GM18909 (cell line): ENCODE data around the gene P4HB.
A peak's percentile ranks its signal among the peaks of the same experiment; 100 is the strongest.

Experiments
- ATAC-seq: cut with Tn5 transposase; IDR thresholded peaks from one replicate; pipeline ENCODE4 v1.9.1; 2021; ENCODE audit warnings: mild to moderate bottlenecking; ENCODE audit not compliant: unreplicated experiment, poor library complexity

P4HB gene

GRCh38 chr17:81859906-81860755 is at the start of gene P4HB:
Gene P4HB (minus strand): TSS chr17:81860535. CDS start chr17:81860471, 64 bp downstream.
- peak; percentile 0 for ATAC-seq

GRCh38 chr17:81909231-81909630 is 48.9 kb upstream of the P4HB start:
- ATAC-seq = no peak

- no peak for ATAC-seq
Measured at GRCh38 chr17:81908793-81909192, 48.5 kb upstream of the P4HB start.

DNA sequence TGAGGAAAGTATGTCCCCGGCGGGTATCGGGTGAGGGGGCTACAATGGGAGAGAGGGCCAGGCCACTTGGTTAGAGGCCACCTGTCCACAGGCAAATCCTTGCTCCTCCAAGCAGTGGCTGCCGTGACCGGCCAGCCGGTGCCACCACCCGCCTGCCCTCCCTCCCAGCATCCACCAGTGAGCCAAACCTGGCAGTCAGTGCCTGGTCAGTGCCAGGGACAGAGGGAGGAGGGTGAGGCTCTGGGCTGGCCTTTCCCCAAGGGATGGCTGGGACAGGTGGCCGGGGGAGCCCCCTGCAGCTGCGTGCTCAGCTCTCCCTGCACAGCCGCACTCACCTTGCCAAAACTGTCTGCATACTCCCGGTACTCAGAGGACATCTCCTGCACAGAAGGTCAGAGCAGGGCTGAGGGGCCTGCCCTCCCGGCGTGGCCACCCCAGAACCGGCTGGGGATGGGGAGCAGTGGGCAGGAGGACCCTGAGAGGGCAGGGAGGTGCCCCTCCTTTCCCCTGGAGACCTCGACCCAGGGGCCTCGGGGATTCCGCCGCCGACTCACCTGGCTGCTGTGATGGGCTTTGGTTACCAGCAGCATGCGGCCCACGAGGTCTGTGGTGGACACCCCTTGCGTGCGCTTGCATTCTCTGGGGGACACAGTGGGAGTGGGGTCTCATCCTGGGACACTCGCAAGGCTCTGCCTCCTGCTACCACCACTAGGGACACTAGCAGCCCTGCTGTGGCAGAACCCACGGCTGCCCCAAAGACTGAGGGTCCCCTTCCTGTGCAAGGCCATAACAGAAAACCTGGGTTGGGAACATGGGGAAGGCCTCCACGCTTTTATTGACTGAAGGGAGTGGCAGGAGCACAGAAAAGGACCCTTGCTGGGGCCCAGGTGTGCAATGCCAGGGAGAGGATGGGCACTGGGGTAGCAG is 47.1 kb upstream of the P4HB start:
- no peak for ATAC-seq

DNA sequence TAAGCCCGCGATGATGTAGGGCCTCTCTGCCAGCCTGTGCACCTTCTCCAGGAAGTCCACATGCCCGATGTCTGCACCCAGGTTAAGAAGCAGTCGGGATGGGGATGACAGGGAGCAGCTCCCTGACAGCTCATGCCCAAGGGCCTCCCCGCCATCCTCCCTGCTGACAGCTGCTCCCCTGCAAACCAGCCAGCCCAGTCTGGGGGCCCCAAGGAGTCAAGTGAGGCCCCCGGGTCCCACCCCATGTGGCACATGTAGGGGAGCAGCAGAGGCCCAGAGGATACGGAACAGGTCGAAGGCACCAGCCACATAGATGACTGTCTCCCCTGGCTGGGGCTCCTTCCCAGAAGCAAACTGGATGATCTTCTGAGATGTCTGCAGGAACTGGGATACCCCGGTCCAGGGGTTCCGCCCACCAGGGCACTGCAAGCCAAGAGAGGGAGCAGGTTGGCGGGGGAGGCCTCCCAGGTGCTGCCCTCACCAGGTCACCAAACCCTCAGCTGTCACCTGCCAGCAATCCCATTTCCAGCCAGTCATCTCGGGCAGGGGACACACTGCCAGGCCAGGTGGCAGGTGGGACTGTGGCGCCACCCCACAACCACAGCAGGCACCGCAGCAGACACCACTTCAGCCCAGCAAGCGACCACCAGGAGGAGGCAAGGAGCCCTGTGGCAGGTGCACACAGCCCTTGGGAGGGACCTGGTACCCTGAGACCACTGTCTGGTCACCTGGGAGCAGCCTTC is 46.3 kb upstream of the P4HB start:
- no peak for ATAC-seq

DNA sequence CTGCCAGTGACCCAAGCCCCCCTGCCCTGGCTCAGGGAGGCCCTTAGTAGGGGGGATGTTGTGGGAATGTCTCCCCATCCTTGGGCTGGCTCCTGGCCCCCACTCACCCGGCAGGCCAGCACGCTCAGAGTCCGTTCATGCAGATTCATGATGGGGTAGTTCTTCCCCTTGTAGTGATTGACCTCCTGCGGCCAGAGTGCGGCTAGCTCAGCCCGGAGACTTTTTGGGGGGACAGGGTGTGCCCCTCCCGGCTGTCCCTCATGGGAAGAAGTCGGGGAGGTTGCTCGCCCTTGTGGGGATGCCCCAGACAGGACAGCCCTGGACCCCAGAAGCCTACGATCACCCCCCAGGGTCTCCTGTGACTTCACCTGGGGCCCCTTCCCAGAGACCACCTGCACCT is 45.7 kb upstream of the P4HB start:
- ATAC-seq = no peak

- ATAC-seq = no peak
Measured at GRCh38 chr17:81905424-81905875, 45.1 kb upstream of the P4HB start.

DNA sequence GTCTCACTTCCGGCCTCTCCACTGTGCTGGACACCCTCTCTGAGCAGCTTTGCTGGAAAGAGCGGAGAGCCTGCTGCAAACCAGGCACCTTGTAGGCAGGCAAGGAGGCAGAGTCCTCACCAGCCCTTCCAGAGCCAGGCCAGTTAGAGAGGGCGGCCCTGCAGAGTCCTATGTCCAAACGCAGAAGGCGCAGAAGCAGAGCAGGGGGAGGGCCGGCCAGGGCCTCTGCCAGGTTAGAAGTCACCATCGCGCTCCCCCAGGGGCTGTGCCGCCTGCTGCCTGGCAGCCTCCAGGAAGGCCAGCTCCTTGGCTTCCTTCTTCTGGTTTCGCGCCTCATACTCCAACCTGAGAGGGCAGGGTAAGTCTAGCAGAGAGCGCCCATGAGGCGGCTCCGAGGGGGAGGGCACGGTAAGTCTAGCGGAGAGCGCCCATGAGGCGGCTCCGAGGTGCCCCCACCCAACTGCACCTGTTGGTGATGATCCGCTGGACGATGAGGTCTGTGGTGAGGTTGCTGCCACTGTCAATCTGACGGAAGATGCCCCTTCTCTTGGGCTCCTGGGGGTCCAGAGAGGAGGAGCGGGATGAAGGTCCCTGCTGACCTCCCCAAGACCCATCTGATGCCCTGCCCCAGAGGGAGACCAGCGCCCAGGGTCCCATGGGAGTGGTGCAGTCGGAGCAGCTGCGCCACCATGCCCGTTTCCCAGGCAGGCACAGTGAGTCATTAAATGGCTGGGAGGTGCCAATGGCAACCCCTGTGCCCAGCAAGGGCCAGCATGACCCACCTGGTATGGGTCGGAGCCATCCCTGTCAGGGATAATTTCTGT is 44.5 kb upstream of the P4HB start:
- no peak for ATAC-seq

DNA sequence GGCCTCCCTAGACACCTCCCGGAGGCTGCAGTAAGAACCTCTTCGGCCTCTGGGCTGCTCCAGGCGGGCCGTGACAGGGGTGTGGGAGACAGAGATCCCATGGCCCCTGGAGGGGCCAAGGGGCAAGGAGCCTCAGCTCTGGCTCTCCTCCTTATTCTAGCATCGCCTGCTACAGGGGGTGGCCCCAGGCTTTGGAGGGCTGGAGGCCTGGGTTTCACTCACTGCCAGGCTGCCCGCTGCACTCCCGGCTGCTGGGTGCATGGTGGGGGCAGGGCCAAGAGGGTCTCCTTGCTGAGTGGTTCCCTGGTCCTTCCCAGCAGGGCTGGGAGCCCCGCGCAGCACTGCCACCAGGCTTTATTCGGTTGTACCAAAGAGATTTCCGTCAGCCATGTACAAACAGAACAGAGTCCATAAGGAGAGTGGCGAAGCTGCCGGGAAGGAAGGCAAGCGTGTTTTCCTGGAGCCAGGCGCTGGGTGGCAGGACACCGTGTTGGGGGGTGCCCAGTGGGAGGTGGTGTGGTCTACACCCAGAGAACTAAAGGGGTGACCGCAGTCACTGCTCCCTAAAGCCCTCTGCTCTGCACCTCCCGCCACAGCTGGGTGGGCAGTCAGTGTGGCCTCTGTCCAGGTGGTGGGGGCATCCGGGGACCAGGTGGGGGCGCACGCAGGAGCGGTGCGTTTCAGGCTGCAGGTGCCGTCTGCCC is 43.7 kb upstream of the P4HB start:
- no peak for ATAC-seq

DNA sequence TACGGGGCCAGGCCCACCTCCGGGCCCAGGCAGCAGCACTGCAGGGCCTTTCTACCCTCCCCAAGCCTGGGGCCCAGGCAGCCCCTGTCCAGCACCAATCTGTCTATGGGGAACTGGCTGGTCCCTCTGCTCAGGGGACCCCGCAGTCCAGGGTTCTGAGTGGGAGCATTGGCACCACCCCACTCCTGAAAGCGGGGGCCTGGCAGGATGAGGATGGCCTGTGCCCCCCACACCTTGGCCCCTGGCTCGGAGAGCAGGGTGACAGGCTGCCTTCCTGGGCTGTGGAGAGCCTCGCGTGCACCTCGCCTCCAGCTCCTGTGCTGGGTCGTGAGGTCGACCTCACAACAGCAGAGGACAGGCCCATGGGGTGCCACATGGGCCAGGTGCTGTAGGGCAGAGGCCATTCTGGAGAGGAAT is 43.1 kb upstream of the P4HB start:
- ATAC-seq = no peak

GRCh38 chr17:81902653-81903414 is 42.5 kb upstream of the P4HB start:
- ATAC-seq = no peak

GRCh38 chr17:81902023-81902652 is 41.8 kb upstream of the P4HB start, which contains the start of gene NPB:
Gene NPB (plus strand): TSS chr17:81902238. CDS start chr17:81902278, 40 bp downstream.
- no peak for ATAC-seq

DNA sequence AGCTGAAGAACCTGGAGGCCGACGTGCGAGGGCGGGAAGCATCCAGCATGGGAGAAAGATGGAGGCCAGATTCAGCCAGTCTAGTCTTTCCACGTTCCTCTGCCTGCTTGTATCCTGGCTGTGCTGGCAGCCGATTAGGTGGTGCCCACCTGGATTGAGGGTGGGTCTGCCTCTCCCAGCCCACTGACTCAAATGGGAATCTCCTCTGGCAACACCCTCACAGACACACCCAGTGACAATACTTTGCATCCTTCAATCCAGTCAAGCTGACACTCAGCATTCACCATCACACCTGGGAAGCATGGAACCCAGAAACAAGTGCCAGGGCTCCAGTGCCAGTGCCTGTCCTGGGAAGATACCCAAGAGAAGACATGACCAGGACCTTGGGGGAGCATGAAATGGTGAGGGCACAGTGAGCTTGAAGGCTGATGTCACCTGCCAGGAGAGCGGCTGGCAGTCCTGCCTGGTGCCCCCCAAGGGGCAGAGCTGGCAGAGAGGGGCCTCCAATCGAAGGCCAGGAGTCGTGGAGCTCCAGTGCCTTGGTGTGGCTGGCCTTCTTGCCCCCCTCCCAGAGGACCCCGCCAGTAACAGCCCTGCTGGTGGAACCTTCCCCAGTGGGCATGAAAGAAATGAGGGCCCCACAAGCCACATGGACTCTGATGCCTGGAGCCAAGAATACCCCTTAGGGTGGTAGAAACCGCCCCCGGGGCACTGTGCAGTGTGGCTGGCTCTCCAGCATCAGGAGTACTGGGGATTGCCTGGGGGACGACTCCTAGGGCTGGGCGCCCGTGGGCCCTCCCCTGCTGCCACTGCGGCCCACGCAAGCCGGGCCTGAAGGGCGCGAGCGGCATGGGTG is 41.1 kb upstream of the P4HB start:
- no peak for ATAC-seq

DNA sequence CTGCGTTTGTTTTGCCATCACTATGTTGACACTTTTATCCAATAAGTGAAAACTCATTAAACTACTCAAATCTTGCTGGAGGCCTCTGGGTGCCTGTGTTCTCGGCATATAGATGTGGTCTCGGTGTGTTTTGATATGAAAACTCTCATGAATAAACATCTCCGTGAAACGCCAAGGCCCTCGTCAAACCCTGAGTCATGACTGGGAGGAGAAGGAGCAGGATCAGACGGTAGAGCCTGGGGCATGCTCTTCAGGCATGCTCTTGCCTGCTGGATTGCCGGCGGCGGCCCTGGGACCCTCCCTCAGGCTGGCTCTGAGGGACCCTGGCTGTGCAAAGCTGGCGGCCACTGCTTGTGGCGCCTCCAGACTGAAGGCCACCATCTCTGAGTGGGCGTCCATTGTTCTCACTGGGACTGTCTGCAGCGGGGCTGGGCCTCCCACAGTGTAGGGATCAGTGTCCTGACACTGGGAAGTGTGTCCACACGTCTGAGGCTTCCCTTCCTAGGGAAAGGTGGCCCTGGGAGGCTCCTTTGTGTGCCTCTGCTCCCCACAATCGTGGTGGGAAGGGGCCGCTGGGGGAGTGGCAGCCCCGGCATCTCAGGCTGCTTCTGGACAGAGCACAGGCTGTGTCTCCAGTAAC is 40.0 kb upstream of the P4HB start:
- no peak for ATAC-seq

- no peak for ATAC-seq
Measured at GRCh38 chr17:81899514-81900166, 39.3 kb upstream of the P4HB start.

DNA sequence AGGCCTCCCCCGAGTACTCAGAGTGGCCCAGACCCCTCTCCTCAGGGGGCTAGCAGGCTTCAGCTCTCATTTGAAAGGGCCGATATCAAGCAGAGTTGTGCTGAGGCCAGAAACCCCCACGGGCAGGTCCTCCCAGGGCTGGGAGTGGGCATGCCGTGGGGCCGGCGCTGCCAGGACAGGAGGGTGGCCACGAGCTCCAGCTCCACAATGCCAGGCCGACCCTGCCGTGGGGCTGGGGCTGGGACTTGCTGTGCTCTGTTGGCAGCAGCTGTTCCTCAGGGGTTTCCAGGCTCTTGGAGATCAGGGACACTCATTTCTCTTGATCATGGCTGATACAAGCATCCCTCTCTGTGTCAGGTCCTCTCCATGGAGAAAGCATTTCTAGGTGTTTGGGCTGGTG is 38.5 kb upstream of the P4HB start:
- no peak for ATAC-seq
